Pons (tissue), 1 donor: ENCODE results near the gene ADTRP.
"Not testable (repeated sequence)": the region's sequence is repeated elsewhere in the genome, so short reads cannot be mapped to it uniquely, and the experiment has no call there.

Experiments used
- DNase-seq: peaks from one replicate; pipeline ENCODE4 v3.0.0-alpha.2; 2016; ENCODE audit warnings: low spot score

Gene ADTRP

DNA sequence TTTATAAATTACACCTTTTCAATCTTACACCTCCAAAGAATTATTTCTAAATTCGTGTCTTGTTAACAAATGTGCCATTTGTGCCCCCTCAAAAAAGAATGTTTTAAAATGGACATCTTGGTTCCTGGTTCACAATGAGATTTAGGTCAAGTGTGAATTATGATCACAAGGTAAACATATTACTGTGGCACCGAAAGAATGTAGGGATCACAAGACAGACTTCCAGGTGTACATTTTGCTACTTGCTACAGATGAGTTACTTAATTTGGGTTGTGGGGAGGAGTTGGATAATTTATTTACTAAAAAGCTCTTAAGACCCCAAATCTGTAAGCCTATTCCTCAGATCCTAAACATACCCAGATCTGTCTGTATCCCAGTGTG, 25.0 kb upstream of the ADTRP start:
- no peak for DNase-seq

DNA sequence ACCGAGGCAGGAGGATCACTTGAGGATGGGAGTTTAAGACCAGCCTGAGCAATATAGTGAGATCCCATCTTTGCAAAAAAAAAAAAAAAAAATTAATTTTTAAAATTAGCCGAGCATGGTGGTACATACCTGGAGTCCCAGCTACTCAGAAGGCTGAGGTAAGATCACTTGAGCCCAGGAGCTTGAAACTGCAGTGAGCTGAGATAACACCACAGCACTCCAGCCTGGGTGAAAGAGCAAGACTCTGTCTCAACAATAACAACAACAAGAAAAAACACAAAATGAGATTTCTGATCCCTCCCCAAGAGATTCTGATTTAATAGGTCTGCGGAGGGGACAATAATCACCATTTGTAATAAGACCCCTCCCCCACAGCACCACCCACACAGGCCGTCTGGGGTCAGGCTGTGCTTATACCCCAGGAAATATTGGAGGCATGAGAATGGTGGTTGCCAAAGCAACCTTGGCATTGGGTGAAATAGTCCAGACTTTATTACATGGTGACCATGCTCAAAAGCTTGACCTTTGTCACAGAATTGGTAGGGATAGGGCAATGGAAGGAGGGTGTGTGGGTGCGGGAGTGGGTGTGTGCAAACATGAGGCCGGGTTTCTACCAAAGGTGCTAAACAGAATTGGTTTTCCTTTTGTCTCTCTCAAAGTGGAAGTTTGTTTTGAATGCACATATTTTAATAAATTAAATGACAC, 24.4 kb upstream of the ADTRP start:
- no peak for DNase-seq

GRCh38 chr6:11800531-11800930, 21.9 kb upstream of the ADTRP start:
- DNase-seq: not testable (repeated sequence)

DNA sequence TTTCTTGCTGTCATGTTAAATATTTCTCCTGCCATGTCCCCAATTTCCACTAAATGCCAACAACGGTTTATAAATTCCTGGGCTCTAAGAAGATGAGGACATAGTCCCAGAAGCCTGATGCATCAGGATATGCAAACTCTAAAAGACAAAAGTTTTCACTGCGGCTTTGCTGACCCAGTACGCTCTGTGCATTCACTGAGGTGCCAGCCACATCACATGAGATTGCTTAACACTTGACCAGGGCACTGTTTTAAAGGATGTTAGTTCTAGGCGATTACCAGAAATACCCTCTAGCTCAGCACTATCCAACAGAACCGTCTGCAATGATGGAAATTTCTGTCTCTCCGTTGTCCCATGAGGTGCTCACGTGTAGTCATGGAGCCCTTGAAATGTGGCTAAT, 19.9 kb upstream of the ADTRP start:
- DNase-seq: no peak

DNA sequence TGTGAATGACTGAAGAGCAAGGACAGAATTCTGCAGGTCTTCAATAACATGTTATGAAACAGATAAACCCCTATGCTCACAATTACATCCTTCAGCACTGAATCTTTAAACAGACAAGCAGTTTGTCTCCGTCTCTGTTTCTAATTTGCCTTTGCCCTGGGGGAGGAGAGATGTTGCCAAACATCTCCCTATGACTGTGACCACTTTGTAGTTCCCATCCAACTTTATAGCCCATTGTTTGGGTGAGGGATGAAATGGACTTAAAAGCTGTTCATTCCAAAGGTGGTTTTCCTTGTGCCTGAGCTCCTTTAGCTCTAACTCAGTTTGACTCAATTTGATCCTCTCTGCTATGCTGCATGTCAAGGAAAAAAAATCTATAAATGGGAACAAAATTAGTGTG, 19.5 kb upstream of the ADTRP start:
- DNase-seq: no peak

GRCh38 chr6:11796829-11797228, 18.2 kb upstream of the ADTRP start:
- no peak for DNase-seq

DNA sequence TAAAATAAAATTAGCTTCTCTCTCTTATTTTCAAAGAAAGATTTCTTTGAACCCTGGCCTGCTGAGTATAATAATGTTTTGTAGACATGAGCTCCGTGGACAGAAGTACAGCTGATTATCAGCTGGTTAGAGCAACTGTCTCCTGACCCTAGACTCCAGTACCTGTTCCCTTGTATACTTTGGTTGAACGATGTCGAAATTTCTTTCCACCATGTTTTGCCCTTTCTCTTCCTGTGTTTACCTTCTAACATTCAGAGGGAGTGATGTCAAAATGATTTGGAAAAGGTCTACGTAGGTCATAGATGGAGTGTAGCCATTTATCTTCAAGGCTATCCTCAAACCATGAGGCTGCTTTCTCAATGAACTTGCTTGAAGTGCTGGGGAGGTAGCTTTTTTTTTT, 16.8 kb upstream of the ADTRP start:
- no peak for DNase-seq

GRCh38 chr6:11793277-11793676, 14.7 kb upstream of the ADTRP start:
- DNase-seq: no peak

GRCh38 chr6:11791354-11792107, 12.9 kb upstream of the ADTRP start:
- DNase-seq: no peak

- DNase-seq: no peak
Measured at GRCh38 chr6:11789744-11790143, 11.1 kb upstream of the ADTRP start.

DNA sequence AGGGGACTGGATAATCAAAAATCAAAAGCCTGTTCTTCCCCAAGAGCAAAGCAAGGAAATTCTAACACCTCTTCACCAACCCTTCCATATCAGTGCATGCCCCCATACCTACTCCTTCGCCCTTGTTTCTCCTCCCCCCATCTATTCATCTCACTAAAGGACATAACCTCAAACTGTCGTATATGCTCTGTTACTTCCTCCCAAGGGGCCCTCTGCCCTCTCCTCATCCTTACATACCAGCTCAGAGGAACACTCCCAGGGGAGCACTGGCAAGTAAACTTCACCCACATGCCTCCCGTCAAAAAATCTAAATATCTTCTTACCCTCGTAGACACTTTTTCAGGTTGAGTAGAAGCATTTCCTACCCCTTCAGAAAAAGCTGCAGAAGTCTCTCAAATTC, 9.4 kb upstream of the ADTRP start:
- no peak for DNase-seq

GRCh38 chr6:11785774-11786579, 7.4 kb upstream of the ADTRP start:
- no peak for DNase-seq

DNA sequence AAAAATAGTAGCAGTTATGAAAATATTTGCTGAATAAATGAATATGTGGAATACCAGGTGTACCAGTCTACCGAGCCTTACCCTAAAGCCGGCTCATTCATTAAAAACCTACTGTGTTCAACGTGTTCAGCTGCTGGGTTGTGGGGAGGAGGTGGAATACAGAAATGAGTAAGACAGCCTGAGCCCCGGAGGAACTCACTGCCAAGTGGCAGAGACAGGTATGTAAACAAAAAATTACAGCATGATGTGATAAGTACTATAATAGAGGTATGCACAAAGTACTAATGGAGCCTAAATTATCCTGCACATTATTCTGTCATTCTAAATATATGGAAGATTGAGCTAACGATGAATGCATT, 6.8 kb upstream of the ADTRP start:
- no peak for DNase-seq

GRCh38 chr6:11784341-11784740, 5.7 kb upstream of the ADTRP start:
- DNase-seq: no peak

DNA sequence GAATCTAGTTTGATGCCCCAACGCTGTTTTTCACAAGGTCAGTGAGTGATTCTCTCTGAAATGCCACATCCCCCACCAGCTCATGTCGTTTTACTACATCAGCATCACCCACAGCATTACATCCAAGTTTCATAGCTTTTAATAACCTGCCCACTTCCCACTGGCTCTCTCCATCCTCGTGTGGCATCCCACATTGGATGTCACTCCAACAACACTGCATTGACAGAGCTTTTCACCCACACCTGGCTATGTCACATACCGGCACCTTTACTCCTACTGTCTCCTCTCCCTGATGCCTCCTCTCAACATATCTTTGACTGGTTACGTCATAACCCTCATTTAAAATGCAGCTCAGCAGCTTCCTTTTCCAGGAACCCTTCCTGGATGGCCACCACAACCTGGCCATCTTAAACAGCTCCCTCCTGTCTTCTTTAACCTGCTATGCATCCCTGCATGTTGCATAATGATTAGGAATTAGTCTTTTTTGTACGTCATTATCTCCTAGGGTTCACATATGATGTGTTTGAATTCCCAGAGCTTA, 5.0 kb upstream of the ADTRP start:
- no peak for DNase-seq

DNA sequence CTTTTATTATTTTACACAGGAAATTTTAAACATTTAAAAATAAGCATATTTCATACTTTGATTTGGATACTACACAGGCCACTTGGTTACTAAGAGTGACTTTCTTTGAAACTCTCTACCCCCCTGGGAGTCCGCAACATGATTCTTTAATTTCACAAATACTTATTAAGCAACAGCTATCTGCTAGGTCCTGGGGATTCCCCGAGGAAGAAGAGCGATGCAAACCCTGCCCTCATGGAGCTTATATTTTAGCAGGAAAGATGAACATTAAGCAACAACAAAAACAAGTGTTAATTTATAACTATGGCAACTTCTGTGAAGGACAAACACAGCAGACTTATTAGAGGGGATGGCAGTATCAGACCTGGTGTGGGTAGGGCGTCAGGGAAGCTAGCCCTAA, 3.9 kb upstream of the ADTRP start:
- no peak for DNase-seq

- DNase-seq: no peak
Measured at GRCh38 chr6:11780097-11780428, 1.5 kb upstream of the ADTRP start.

GRCh38 chr6:11779329-11780096, 910 bp upstream of the ADTRP start:
- DNase-seq: no peak

DNA sequence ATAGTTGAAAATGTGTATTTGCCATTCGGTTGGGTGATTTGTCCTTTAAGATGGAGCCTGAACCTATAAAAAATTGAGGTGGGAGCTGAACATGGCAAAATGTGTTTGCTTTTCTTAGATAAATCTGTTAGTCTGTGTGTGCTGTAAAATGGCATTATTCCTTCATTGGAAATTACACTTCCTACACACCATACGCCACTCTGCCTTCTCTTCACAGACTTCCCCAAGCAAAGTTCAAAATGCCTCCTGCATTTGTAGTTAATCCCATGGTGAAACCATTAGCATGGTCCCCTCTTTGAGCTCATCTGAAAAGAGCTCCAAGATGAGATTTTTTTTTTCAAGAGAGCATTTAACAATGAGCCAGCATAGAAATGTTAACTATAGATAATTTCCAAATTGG, 567 bp downstream of the ADTRP start:
- no peak for DNase-seq

DNA sequence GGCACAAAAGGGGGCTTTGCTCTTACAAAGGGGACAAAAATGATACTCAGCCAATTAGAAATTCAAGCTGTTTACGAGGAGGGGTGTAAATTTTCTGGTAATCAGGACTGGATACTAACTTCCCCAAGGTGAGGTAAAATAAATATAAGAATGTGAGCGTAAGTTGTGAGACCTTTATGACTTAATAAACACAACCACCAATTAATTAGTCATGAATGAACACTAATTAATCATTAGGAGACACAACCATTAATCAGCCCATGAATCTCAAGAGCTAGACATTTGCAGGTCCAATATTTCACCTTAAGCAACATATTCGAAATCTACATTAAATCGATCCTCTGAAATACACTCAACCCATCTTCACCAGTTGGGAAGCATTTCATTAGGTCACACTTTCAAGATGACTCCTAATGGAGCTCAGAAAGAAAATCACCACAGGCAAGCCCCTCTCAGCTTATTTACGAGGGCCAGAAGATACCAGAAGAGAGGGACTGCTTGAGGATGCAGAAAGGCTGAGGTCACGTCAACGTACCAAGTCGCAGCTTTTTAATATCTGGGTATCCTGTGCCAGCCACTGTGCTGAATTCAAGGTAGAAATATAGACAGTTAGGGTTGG, 2.7 kb downstream of the ADTRP start:
- no peak for DNase-seq

- no peak for DNase-seq
Measured at GRCh38 chr6:11774426-11774825, 4.2 kb downstream of the ADTRP start.

DNA sequence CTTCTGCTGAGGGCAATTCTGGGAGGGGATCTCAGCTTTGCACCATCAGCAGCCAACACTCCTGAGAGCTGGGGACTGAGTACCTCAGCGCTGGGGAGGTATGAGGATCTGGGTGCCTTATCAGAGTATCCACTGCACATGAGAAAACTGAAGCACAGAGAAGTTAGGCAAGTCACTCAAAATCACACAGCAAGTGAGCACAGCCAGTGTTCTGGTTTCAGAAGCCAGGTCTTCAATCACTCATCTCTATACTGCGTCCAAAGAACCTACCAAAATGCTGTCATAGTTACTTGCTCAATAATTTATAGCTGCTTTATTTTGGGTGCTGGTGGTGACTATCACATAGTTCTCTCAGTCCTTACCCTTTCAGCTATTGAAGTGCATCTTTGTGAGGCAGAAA, 5.0 kb downstream of the ADTRP start:
- DNase-seq: no peak
